GM18505 (cell line): ENCODE results near the gene DIAPH1.
A peak's percentile ranks its signal among the peaks of the same experiment; 100 is the strongest.

Experiments used
- ATAC-seq: cut with Tn5 transposase; IDR thresholded peaks from one replicate; pipeline ENCODE4 v1.9.1; 2021; ENCODE audit not compliant: unreplicated experiment
- POLR2A ChIP-seq: IDR thresholded peaks from 4 replicates; pipeline ENCODE4 v1.6.1; 2011; ENCODE audit warnings: borderline replicate concordance; ENCODE audit not compliant: insufficient read depth, insufficient read length; ENCODE audit errors: extremely low read depth

DIAPH1 gene

DNA sequence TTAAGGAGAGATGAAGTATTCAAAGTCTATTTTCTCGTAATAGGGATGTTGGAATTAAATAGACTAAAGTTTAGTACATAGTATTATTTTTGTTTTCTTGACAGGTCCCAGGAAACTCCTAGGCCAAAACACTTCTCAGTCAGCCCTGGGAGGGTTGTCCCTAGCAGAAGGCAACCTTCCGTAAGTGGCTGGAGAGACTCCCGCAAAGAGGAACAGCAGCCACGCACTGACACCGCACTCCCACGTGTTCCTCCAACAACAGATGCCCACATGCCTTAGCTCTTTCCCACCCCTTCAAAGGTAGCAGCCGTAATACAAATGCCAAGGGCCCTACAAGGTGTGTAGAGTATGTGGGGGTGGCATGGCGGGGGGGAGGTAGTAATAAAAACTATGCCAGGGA, 101.5 kb downstream of the DIAPH1 start:
- ATAC-seq = no peak
- no peak for TF ChIP-seq POLR2A

DNA sequence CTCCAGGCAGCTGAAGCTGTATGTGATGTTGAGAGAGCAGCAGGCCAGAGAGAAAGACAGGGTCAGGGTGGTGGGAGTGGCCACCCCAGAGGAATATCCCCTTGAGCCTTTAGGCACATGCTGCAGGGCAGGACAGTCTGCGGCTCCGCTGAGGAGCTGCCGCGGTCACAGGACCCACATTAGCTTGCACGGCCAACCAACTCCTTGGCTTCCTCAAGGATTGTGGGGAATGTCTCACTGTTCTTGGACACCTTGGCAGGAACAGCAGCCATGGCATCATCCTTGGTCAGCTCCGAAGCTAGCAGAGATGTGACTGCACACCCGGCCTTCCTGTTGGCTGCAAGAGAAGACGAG, 102.2 kb downstream of the DIAPH1 start:
- no peak for ATAC-seq
- no peak for TF ChIP-seq POLR2A

DNA sequence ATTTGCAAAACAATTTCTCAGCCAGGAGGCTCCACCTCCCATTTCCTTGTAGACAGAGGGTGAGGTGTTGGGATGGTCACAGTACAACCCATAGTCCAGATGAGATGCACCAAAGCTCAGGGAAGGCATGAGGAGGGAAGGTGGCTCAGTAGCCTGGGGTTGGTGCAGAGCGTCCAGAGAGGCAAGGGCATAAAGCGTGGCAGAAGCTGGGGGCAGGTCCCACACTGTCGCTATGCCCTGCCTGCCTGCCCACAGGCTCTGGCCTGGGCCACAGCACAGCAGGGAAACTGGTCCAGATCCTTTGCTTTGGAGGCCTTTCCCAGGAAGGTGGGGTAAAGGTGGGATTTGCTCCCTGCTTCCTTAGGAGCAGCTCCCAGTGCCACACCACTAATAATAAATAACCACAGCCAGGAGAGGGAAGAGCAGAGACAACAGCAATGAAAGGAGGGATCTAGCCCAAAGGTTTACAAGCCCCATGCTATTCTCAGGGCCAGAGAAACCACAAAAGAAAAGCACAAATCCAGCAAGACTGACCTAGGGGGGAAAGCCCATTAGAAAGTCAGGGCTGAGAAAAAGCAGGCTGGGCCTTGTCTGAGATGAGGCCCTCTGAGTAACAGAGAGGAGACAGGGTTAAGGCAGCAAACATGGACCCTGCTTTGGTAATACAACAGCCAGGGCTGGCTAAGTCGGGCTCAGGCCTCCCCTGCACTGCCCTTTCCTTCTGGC, 102.7 kb downstream of the DIAPH1 start:
- ATAC-seq = no peak
- no peak for TF ChIP-seq POLR2A

DNA sequence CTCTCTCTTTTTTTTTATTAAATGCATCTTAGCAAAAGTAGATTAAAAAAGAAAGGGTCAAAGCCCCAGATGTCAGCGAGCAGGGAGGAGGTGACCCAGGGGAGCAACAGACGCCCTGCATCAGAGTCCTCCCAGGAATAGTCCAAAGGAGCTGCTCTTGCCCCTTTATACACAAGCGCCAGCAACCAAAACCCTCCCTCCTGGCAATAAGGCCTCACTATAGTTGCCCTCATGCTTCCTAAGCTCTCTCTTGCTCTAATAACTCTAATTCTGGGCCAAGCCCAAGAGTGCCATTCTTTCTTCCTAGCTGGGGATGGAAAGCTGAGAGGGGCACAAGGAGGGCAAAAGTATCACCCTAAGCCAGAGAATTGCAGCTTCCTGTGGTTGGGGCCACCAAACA, 103.7 kb downstream of the DIAPH1 start:
- TF ChIP-seq POLR2A = no peak
- no peak for ATAC-seq

DNA sequence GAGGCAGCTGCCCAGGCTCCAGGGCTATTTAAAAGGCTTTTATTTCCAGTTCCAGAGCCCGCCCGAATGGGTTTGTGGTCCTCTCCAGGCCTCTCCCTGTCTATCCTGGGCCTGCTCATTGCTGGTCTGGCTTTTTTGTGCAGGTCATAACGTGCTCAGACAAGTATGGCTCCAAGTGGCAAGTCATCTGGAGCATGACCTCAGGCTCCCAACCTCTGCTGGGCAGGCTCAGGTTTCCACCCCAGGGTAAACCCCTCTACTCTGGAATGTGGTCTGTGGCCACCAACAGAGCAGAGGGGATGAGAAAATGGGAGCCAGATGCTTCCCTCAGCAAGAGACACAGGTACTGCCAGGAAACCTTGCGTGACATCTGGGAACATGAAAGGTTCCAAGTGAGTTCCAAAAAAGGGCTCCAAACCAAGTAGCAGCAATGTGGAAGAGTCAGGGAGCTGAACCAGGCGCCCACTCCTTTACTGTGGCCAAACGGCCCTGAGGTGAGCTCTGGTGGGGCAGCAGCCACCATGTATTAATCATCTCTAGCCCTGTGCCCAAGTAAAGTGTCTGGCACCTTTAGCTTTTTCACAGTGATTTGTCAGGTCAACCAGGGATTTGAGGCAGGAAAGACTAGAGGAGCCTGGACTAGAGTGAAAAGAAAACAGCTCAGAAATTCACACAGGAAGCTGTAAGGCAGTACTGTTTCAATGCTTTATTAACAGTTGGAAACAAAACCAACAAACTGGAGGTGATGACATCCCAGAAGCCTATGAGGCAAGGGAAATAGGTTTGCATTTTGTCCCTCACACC, 104.3 kb downstream of the DIAPH1 start:
- peak; percentile 5 for ATAC-seq
- TF ChIP-seq POLR2A = peak; percentile 10

DNA sequence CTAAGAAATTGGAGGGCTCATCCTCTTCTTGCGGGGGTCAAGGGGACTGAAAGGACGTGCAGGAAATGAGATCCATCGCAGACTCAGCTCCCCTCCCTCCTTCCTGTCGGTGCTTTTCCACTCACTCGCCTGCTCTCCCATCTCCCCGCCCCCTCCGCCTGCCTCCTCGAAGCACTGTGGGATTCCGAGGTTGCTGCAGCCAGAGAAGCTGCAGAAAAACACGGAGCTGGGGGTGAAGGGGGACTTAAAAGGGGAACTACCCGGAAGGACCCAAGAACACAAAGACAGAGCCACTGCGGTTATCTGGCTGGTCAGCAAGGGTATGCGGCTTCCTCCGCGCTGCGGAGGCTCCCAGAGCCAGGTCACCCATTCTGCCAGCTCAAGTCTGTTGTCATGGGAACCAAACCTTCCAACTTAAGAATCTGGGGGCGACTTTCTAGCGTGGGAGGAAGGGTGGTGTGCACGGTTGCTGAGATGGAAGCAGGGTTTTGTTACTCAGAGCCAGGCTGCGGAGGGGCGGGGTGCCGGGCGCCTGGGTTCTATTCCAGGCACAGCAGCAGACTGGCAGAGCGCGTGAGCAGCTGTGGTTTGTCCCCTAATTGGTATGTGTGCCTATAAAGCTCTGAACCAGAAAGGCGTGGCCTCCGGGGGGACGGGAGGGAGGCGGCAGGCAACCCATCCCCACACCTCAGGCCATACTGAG, 105.0 kb downstream of the DIAPH1 start:
- peak; percentile 51 for TF ChIP-seq POLR2A
- ATAC-seq = peak; percentile 36

DNA sequence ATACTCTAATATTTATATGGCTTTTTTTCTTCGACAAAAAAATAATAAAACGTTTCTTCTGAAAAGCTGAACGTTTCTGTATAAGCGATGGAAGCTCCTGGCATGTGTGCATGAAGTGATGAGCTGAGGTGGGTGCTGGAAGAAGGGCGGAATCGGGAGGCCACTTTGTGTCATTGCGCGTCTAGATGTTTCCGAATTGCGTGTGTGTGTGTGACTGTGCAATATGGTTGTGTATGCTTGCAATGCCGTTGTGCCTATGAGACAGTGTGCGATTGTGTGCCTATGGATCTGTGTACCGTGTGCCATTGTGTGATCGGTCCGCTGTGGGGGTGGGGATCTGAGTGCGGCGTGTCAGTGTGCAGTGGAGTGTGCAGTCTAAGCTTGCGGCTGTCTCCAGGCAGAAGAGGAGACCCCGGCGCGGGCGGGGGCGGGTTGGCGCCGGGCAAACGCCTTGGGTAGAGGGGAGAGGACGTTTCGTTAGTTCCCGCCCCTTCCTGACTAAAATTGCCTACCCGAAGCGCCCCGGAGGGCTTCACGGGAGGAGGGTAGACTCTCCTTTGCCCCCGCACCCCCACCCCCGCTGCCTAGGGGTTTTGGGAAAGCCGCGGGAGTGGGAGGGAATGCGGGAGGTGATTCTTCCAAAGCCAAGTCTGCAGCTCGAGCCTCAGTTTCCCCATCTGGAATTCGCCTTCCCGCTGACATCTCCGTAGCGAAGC, 105.7 kb downstream of the DIAPH1 start:
- no peak for ATAC-seq
- no peak for TF ChIP-seq POLR2A

DNA sequence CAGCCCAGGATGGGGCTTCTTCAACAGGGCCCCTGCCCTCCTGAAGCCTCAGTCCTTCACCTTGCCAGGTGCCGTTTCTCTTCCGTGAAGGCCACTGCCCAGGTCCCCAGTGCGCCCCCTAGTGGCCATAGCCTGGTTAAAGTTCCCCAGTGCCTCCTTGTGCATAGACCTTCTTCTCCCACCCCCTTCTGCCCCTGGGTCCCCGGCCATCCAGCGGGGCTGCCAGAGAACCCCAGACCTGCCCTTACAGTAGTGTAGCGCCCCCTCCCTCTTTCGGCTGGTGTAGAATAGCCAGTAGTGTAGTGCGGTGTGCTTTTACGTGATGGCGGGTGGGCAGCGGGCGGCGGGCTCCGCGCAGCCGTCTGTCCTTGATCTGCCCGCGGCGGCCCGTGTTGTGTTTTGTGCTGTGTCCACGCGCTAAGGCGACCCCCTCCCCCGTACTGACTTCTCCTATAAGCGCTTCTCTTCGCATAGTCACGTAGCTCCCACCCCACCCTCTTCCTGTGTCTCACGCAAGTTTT, 106.3 kb downstream of the DIAPH1 start:
- ATAC-seq = no peak
- no peak for TF ChIP-seq POLR2A

DNA sequence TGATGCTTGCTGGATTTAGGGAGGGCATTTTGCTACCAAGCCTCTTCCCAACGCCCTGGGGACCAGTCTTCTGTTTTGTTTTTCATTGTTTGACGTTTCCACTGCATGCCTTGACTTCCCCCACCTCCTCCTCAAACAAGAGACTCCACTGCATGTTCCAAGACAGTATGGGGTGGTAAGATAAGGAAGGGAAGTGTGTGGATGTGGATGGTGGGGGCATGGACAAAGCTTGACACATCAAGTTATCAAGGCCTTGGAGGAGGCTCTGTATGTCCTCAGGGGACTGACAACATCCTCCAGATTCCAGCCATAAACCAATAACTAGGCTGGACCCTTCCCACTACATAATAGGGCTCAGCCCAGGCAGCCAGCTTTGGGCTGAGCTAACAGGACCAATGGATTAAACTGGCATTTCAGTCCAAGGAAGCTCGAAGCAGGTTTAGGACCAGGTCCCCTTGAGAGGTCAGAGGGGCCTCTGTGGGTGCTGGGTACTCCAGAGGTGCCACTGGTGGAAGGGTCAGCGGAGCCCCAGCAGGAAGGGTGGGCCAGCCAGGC, 107.0 kb downstream of the DIAPH1 start:
- no peak for ATAC-seq
- no peak for TF ChIP-seq POLR2A

DNA sequence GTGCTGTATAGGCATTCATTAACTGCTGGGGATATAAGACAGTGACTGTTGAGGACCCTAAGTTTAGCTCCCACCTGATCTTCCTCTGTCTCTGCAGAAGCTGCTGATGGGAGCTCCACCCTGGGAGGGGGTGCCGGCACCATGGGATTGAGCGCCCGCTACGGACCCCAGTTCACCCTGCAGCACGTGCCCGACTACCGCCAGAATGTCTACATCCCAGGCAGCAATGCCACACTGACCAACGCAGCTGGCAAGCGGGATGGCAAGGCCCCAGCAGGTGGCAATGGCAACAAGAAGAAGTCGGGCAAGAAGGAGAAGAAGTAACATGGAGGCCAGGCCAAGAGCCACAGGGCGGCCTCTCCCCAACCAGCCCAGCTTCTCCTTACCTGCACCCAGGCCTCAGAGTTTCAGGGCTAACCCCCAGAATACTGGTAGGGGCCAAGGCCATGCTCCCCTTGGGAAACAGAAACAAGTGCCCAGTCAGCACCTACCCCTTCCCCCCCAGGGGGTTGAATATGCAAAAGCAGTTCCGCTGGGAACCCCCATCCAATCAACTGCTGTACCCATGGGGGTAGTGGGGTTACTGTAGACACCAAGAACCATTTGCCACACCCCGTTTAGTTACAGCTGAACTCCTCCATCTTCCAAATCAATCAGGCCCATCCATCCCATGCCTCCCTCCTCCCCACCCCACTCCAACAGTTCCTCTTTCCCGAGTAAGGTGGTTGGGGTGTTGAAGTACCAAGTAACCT, 107.8 kb downstream of the DIAPH1 start:
- ATAC-seq = peak; percentile 26
- TF ChIP-seq POLR2A = peak; percentile 87

DNA sequence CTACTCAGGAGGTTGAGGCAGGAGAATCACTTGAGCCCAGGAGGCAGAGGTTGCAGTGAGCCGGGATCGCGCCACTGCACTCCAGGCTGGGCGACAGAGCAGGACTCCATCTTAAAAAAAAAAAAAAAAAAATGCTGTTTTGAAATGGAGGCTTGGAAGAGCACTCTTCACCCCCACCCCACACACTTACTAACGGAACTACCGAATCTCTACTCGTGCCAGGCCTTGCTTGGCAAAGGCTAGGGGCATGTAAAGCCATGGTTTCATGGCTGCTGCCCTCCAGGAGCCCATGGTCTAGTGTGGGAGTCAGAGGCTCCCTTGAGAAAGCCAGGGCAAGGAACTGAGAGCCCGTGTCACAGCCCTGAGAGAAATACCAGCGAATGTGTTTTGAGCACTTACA, 108.6 kb downstream of the DIAPH1 start:
- TF ChIP-seq POLR2A = no peak
- no peak for ATAC-seq
